ENCODE results near the gene SIGLEC9.

Gene SIGLEC9

GRCh38 chr19:51124729-51125128 is at the start of gene SIGLEC9:
SIGLEC9 (plus strand) TSS chr19:51124906; CDS start chr19:51124975, 69 bp downstream.
- no peak for FAIRE-seq

DNA sequence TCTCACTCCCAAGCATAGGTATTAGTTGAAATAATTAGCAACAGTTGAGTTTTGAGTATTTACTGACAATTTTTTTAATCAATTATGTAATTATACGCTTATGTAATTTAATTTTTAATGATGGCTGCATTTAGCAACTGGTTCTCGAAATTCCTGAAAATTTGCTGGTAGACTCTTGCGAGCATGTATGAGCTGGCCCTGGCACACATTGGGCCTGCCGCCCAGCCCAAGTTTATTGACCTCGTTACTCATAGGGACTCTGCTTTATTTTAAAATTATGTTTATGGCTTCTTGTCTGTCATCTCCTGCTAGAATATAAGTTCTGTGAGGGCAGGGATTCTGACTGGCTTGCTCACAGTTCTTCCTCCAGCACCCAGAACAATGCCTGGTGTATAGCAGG is 48.7 kb upstream of the SIGLEC9 start:
- no peak for FAIRE-seq

- no peak for FAIRE-seq
Measured at GRCh38 chr19:51076631-51077213, 48.0 kb upstream of the SIGLEC9 start.

- no peak for FAIRE-seq
Measured at GRCh38 chr19:51078104-51078503, 46.6 kb upstream of the SIGLEC9 start.

DNA sequence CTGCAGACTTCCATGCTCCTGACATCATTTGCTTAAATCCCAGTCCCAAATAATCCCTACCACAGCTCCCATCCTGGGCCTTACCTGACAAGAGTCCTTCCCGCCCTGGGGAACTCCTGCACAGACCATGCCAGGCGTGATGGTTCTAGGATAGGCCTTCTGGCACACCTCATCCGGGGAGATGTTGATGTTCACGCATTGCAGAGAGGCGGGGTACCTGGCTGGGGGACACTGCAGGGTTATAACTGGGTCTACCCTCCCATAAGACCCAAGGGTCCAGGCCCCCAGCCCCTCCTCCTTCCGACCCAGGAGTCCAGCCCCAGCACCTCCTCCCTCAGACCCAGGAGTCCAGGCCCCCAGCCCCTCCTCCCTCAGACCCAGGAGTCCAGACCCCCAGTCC is 46.0 kb upstream of the SIGLEC9 start:
- no peak for FAIRE-seq

DNA sequence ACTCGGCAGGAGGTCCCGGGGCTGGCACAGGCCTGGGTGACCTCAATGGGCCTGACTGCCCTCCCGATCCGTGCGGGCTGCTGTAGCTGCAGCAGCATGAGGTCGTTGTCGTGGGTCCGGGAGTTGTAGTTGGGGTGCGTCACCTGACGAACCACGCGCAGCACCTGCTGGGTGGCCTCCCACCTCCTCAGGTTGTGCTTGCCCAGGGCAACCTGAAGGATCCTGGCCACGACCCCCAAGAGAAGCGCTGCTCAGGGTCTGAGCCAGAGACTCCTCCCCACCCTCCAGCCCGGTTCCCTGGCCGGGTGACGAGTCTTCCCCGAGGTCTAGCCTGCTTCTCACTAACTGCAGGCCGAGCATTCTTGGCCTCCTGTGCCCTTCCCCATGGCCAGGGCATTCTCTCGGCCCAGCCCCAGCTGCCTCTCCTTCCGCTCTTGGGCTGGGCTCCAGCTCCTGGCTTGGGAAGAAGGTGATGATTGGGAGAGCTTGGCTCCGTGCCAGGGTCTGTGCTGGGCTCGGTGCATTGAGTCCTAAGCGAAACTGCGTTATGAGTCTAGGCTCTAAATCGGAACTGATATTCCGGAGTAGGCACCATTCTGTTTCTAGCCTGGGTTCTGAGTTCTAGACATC is 45.1 kb upstream of the SIGLEC9 start:
- FAIRE-seq, result no peak

GRCh38 chr19:51081476-51081875 is 43.2 kb upstream of the SIGLEC9 start:
- no peak for FAIRE-seq

DNA sequence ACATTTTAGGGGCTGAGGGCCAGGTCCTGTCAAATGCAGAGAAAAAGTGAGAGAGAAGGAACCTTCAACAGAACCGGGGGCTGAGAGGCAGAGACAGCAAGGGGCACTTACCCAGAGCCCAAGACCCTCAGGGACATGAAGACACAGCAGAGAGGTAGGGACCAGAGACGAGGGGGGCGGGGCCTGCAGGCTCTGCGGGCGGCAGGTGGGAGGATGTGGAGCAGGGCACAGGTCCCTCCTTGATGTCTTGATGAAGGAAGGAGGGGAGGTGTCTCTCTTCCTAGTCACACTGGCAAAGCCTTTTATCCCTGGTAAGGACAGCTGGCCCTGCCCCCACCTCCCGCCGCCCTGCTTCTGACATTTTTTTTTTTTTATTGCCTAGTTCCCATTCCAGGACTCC is 42.1 kb upstream of the SIGLEC9 start, which contains the start of gene KLK14:
KLK14 (minus strand) TSS at position 277 of the 400 bp plus-strand sequence; CDS start at position 4, 273 bp downstream.
- no peak for FAIRE-seq

GRCh38 chr19:51083181-51083580 is 41.5 kb upstream of the SIGLEC9 start:
- no peak for FAIRE-seq

DNA sequence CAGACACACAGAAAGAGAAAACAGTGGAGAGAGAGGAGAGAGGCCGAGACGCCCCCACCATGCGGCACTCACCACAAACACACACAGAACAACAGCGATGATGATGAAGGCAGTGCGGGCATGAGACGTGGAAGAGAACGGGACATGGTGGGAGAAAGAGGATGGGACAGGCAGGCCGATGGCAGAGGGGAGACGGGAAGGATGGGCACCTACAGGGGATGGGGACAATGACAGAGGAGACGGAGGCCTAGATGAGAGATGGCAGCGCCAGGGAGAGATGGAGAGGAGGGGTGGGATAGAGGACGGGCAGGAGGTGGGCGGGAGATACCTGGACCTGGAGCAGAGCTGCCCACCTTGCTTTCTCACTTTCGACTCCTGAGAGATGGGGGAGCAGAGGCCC is 40.9 kb upstream of the SIGLEC9 start:
- FAIRE-seq, result no peak

- no peak for FAIRE-seq
Measured at GRCh38 chr19:51084505-51084904, 40.2 kb upstream of the SIGLEC9 start.

DNA sequence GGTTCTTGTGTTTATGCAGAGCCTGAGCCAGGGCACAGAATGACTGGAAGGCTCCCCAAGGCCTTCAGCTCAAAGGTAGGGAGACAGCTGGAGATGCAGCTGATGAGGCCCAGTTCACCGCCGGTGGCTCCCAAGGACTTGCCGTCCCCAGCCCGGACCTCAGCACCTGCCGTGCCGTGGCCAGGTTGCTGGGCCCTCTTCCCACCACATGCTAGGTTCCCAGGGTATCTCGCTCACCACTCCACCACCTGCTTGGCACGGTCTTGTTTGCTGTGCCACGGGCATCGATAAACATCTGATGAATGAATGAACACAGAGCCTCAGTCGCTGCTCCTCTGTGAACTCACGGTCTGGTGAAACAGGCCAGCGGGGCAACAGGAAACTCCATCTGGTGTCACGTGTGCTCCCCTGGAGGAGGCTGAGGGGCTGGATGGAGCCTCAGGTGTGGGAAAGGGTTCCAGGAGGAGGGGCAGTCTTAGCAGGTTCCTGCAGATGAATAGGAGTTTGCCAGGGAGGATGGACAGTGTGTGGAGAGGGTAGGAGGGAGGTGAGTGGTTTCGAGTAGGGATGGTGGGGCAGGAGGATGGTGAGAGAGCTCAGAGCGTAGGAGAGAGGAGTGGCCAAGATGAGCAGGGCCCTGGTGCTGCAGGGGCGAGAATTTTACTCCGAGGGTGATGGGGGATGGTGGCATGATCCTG is 38.4 kb upstream of the SIGLEC9 start:
- no peak for FAIRE-seq

- no peak for FAIRE-seq
Measured at GRCh38 chr19:51089786-51090185, 34.9 kb upstream of the SIGLEC9 start.

DNA sequence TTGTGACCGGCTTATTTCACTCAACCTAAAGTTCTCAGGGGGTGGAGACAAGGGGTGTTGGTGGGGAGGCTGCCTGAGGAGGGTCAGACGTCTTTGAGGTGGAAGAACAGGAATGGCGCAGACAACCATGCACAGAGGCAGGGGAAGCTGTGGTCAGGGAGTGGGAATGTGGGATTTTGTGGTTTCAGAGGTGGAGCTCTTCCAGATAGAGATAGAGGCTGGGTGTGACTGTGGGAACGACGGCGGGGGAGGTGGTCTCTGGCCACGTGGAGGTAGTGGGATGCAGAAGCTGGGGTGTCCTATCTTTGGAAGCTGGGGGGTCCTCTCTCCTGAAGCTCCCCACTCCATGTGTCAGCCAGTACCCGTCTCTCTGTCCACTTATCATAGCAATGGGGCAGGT is 34.2 kb upstream of the SIGLEC9 start:
- no peak for FAIRE-seq

DNA sequence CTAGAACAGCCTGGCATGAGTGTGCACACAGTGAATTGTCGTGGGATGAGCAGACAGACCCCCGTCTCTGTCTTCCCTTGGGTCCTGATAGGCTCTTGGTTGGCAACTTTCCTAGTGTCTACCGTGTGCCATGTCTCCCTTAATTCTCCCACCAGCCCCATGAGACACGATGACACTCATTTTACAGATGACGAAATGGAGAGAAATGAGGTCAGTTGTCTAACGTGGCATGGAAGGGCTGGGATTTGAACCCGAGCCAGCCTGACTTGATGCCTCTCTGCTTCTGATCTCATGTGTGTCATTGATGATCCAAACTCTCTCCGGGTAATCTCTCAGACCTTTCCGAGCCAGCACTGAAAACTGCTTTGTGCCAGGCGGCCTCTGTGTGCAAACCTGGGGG is 33.6 kb upstream of the SIGLEC9 start:
- no peak for FAIRE-seq

GRCh38 chr19:51091895-51092873 is 32.5 kb upstream of the SIGLEC9 start:
- FAIRE-seq, result no peak

- no peak for FAIRE-seq
Measured at GRCh38 chr19:51093101-51093500, 31.6 kb upstream of the SIGLEC9 start.

- FAIRE-seq, result no peak
Measured at GRCh38 chr19:51093510-51094345, 31.0 kb upstream of the SIGLEC9 start.

DNA sequence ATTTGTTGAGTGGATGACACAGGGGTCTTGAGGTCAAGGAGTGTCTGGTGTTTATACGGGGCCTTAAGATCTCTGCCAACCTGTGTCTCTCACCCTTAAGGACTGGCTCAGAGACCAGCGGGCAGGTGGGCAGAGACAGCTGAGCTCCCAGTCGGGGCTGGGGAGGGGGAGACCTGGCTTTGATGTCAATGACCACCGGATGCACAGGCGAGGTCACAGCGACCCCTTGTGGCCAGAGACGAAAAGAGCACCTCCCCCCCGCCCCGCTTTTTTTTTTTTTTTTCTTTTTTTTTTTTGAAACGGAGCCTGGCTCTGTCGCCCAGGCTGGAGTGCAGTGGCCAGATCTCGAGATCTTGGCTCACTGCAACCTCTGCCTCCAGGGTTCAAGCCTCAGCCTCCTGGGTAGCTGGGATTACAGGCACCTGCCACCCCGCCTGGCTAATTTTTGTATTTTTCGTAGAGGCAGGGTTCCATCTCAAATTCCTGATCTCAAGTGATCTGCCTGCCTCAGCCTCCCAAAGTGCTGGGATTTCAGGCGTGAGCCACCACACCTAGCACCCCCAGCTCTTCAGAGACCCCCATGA is 29.9 kb upstream of the SIGLEC9 start:
- no peak for FAIRE-seq

DNA sequence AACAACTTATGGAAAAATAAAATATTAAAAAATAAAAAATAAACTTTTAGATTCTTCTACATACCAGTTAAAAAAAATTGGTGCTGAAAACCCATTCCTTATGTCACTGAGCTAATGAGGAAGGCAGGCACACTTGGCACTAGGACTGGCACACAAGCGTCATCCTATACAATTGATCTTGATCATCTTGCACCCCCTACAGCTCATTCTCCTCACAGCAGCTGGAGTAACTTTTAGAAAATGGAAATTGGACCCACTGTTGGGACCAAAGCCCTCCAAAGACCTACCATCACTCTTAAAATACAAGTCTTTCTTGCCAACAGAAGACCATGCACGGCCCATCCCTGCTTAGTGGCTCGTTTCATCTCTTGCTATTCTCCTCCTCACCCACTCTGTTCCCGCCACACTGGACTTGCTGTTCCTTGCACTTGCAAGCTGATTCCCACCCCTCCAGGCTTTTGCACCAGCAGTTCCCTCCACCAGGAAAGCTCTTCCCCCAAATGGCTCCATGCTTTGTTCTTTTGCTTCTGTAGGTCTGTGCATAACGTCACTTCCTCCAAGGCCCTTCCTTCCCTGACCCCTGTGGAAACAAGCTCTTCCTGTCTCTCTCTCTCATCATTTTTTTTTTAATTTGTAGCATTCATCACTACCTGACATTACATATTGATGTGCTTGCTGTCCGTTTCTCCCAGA is 28.1 kb upstream of the SIGLEC9 start:
- no peak for FAIRE-seq

DNA sequence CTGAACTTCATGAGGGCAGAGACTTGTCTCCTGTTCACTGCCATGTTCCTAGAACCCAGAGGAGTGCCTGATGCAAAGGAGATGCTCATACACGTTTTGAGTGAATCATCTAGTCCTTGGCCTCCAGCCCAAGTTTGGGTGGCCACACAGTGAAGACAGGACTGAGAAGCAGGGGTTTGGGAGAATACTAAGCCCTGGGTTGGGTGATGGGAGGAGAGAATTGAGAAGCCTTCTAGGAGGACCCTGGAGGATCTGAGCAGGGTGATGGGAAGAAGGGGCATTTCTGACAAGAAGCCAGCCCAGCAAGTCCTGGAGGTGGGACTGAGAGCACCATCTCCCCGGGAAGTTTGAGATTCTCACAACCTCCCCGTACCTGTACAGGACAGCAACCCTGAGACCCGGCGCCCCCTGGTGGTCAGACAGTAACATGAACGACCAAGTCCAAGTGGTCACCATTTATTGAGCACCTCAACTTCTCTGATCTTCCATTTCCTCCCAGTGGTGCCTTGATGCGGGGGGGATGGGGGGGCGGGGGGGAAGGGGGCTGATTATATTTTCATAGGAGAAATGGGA is 27.5 kb upstream of the SIGLEC9 start:
- FAIRE-seq, result no peak
